Measurements from ENCODE around the gene PRDM4.

DNA sequence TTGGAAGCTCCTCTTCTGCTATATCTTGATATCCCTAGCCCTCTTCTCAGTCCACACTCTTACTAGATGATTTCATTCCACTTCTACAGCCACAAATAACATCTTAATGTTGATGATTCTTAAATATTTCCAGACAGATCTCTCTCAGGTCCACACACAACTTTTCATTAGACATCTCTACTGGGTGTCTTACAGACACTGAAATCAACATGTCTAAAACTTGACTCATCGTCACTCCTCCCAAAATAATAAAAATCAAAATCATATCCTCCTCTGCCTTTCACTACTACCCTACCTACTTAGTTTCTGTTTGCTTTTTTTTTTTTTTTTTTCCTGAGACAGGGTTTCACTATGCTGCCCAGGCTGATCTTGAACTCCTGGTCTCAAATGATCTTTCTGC lies 11.9 kb downstream of the PRDM4 start:
- TF ChIP-seq CTCF (IDR thresholded peaks at IDR 0.05) (no peak), JUN (CRISPR knock-in tag; IDR thresholded peaks at IDR 0.05) (no peak), AFF4 (CRISPR knock-in tag; IDR thresholded peaks at IDR 0.05; ENCODE audit: borderline replicate concordance) (no peak), ELF4 (CRISPR knock-in tag; IDR thresholded peaks at IDR 0.05; ENCODE audit: low read depth) (no peak), ATF6 (CRISPR knock-in tag; IDR thresholded peaks at IDR 0.05) (no peak), MAX (CRISPR knock-in tag; IDR thresholded peaks at IDR 0.05) (no peak)
- TF ChIP-seq, protein P1, sequence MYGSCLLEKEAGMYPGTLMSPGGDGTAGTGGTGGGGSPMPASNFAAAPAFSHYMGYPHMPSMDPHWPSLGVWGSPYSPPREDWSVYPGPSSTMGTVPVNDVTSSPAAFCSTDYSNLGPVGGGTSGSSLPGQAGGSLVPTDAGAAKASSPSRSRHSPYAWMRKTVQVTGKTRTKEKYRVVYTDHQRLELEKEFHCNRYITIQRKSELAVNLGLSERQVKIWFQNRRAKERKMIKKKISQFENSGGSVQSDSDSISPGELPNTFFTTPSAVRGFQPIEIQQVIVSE (CRISPR knock-in tag; IDR thresholded peaks at IDR 0.05; ENCODE audit: borderline replicate concordance), result no peak
